ENCODE data around the gene REEP6.

DNA sequence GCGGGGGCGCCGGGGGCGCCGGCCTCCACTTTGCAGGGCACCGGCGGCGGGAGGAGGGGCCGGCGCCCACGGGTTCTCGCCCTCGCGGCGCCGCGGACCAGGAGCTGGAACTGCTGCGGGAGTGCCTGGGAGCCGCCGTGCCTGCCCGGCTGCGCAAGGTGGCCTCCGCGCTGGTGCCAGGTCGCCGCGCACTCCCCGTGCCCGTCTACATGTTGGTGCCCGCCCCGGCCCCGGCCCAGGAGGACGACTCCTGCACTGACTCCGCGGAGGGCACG is 23.8 kb upstream of the REEP6 start:
- no peak for TF ChIP-seq EZH2 (IDR thresholded peaks at IDR 0.05; ENCODE audit: low read length, missing control alignments)
- TF ChIP-seq, protein P1, sequence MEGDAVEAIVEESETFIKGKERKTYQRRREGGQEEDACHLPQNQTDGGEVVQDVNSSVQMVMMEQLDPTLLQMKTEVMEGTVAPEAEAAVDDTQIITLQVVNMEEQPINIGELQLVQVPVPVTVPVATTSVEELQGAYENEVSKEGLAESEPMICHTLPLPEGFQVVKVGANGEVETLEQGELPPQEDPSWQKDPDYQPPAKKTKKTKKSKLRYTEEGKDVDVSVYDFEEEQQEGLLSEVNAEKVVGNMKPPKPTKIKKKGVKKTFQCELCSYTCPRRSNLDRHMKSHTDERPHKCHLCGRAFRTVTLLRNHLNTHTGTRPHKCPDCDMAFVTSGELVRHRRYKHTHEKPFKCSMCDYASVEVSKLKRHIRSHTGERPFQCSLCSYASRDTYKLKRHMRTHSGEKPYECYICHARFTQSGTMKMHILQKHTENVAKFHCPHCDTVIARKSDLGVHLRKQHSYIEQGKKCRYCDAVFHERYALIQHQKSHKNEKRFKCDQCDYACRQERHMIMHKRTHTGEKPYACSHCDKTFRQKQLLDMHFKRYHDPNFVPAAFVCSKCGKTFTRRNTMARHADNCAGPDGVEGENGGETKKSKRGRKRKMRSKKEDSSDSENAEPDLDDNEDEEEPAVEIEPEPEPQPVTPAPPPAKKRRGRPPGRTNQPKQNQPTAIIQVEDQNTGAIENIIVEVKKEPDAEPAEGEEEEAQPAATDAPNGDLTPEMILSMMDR (conservative IDR thresholded peaks at IDR 0.05 in 1 of 2, IDR thresholded peaks at IDR 0.05 in 1 of 2; ENCODE audit: low read depth in 1 of 2, low read length in 2 of 2), result no peak
